GM12873 (cell line): ENCODE data around the gene SORCS2.

ENCODE experiments used
- CTCF ChIP-seq: IDR thresholded peaks from 2 replicates; pipeline ENCODE4 v1.5.1; 2012; ENCODE audit warnings: low read depth, mild to moderate bottlenecking, moderate library complexity, low read length, control low read depth; ENCODE audit not compliant: insufficient read depth; ENCODE audit errors: missing control alignments

The SORCS2 gene

GRCh38 chr4:7217474-7218321 is 25.4 kb downstream of the SORCS2 start:
- no peak for TF ChIP-seq CTCF

GRCh38 chr4:7218686-7219085 is 26.3 kb downstream of the SORCS2 start:
- TF ChIP-seq CTCF: no peak

- TF ChIP-seq CTCF: no peak
Measured at GRCh38 chr4:7222521-7222920, 30.2 kb downstream of the SORCS2 start.

- no peak for TF ChIP-seq CTCF
Measured at GRCh38 chr4:7223541-7223940, 31.2 kb downstream of the SORCS2 start.

- no peak for TF ChIP-seq CTCF
Measured at GRCh38 chr4:7224001-7224400, 31.7 kb downstream of the SORCS2 start.

GRCh38 chr4:7224878-7225533 is 32.7 kb downstream of the SORCS2 start:
- no peak for TF ChIP-seq CTCF

- TF ChIP-seq CTCF: no peak
Measured at GRCh38 chr4:7226439-7226838, 34.1 kb downstream of the SORCS2 start.
